ENCODE results near the gene FAM124A. TPM values are rescaled to one million over a fixed set of nuclear protein-coding genes. Genes with fewer than 3 reads are reported as not detected.

FAM124A gene
- total RNA-seq, 2 experiments from 2014 or later: 0.17 to 0.23 TPM

- Mint-ChIP-seq H3K27me3 (peaks cover 4% of the 10 kb centered on the region), H3K4me1 (peaks cover 6% of the 10 kb centered on the region), H3K9me3 (no peaks in the 10 kb centered on the region), H3K27ac (no peak overlapping the region), H3K36me3 (no peaks in the 10 kb centered on the region), H3K4me3 (no peak overlapping the region)
- DNase-seq (no peak), ATAC-seq (ENCODE audit: low read depth) (no peak)
- POLR2A ChIA-PET: no interaction called here
These were observed 35.0 kb downstream of the FAM124A start for GRCh38 chr13:51257187-51257586.

GRCh38 chr13:51258612-51259548 lies 36.7 kb downstream of the FAM124A start:
- peaks cover 5% of the 10 kb centered on the region for H3K27me3 Mint-ChIP-seq
- H3K4me3 Mint-ChIP-seq: no peak overlapping the region
- no peak for DNase-seq
- H3K36me3 Mint-ChIP-seq: no peaks in the 10 kb centered on the region
- ATAC-seq (ENCODE audit: low read depth): no peak
- no peaks in the 10 kb centered on the region for H3K4me1 Mint-ChIP-seq
- H3K9me3 Mint-ChIP-seq: no peaks in the 10 kb centered on the region
- no peak overlapping the region for H3K27ac Mint-ChIP-seq
- POLR2A ChIA-PET: no interaction called here

GRCh38 chr13:51260154-51260553 lies 38.0 kb downstream of the FAM124A start:
- POLR2A ChIA-PET: no interaction called here
- DNase-seq (no peak), ATAC-seq (ENCODE audit: low read depth) (no peak)

GRCh38 chr13:51261610-51262249 lies 39.5 kb downstream of the FAM124A start:
- peaks cover 3% of the 10 kb centered on the region for H3K27me3 Mint-ChIP-seq
- no peak overlapping the region for H3K4me3 Mint-ChIP-seq
- DNase-seq (no peak), ATAC-seq (ENCODE audit: low read depth) (no peak)
- no peaks in the 10 kb centered on the region for H3K9me3 Mint-ChIP-seq
- H3K27ac Mint-ChIP-seq: no peak overlapping the region
- no peaks in the 10 kb centered on the region for H3K36me3 Mint-ChIP-seq
- POLR2A ChIA-PET: no interaction called here
- H3K4me1 Mint-ChIP-seq: no peaks in the 10 kb centered on the region

More at GRCh38 chr13:51260154-51260553, 38.0 kb downstream of the FAM124A start:
- Mint-ChIP-seq H3K4me3 (no peak overlapping the region), H3K27ac (no peak overlapping the region), H3K36me3 (no peaks in the 10 kb centered on the region), H3K27me3 (peaks cover 5% of the 10 kb centered on the region), H3K9me3 (no peaks in the 10 kb centered on the region), H3K4me1 (no peaks in the 10 kb centered on the region)

GRCh38 chr13:51262501-51263211 lies 40.5 kb downstream of the FAM124A start:
- POLR2A ChIA-PET: no interaction called here
- Mint-ChIP-seq H3K27me3 (peaks cover 3% of the 10 kb centered on the region), H3K36me3 (no peaks in the 10 kb centered on the region), H3K27ac (no peak overlapping the region), H3K9me3 (no peaks in the 10 kb centered on the region), H3K4me1 (no peaks in the 10 kb centered on the region), H3K4me3 (no peak overlapping the region)
- DNase-seq: no peak
- ATAC-seq (ENCODE audit: low read depth): no peak

- DNase-seq: no peak
- ATAC-seq (ENCODE audit: low read depth): no peak
- POLR2A ChIA-PET: no interaction called here
- Mint-ChIP-seq H3K4me3 (no peak overlapping the region), H3K27ac (no peak overlapping the region), H3K27me3 (peaks cover 8% of the 10 kb centered on the region), H3K9me3 (no peaks in the 10 kb centered on the region), H3K36me3 (no peaks in the 10 kb centered on the region), H3K4me1 (peaks cover 1% of the 10 kb centered on the region)
These were observed 44.4 kb downstream of the FAM124A start for GRCh38 chr13:51266642-51267041.

- Mint-ChIP-seq H3K27me3 (peaks cover 5% of the 10 kb centered on the region), H3K9me3 (no peaks in the 10 kb centered on the region), H3K4me1 (peaks cover 3% of the 10 kb centered on the region), H3K36me3 (no peaks in the 10 kb centered on the region), H3K27ac (no peak overlapping the region), H3K4me3 (no peak overlapping the region)
- ATAC-seq (ENCODE audit: low read depth) (no peak), DNase-seq (no peak)
- POLR2A ChIA-PET: no interaction called here
These were observed 45.4 kb downstream of the FAM124A start for GRCh38 chr13:51267622-51268021.

GRCh38 chr13:51269039-51269438 lies 46.8 kb downstream of the FAM124A start:
- Mint-ChIP-seq H3K27ac (no peak overlapping the region), H3K9me3 (no peaks in the 10 kb centered on the region), H3K4me3 (no peak overlapping the region), H3K27me3 (peaks cover 12% of the 10 kb centered on the region), H3K36me3 (no peaks in the 10 kb centered on the region), H3K4me1 (peaks cover 3% of the 10 kb centered on the region)
- ATAC-seq (ENCODE audit: low read depth): no peak
- POLR2A ChIA-PET: no interaction called here
- DNase-seq: no peak

- ATAC-seq (ENCODE audit: low read depth) (no peak), DNase-seq (no peak)
- H3K27ac Mint-ChIP-seq: no peak overlapping the region
- peaks cover 12% of the 10 kb centered on the region for H3K27me3 Mint-ChIP-seq
- no peaks in the 10 kb centered on the region for H3K9me3 Mint-ChIP-seq
- POLR2A ChIA-PET: no interaction called here
- no peak overlapping the region for H3K4me3 Mint-ChIP-seq
- peaks cover 3% of the 10 kb centered on the region for H3K4me1 Mint-ChIP-seq
- H3K36me3 Mint-ChIP-seq: no peaks in the 10 kb centered on the region
These were observed 48.6 kb downstream of the FAM124A start for GRCh38 chr13:51270623-51271415.

GRCh38 chr13:51271528-51272085 lies 49.4 kb downstream of the FAM124A start:
- POLR2A ChIA-PET: no interaction called here
- Mint-ChIP-seq H3K36me3 (no peaks in the 10 kb centered on the region), H3K4me1 (peaks cover 3% of the 10 kb centered on the region), H3K27ac (no peak overlapping the region), H3K9me3 (no peaks in the 10 kb centered on the region), H3K27me3 (peaks cover 12% of the 10 kb centered on the region), H3K4me3 (no peak overlapping the region)
- DNase-seq (no peak), ATAC-seq (ENCODE audit: low read depth) (no peak)

GRCh38 chr13:51275101-51275500 lies 52.9 kb downstream of the FAM124A start:
- POLR2A ChIA-PET: no interaction called here
- H3K4me3 Mint-ChIP-seq: no peak overlapping the region
- H3K4me1 Mint-ChIP-seq: peaks cover 7% of the 10 kb centered on the region
- ATAC-seq (ENCODE audit: low read depth) (no peak), DNase-seq (no peak)
- no peak overlapping the region for H3K27ac Mint-ChIP-seq
- no peaks in the 10 kb centered on the region for H3K36me3 Mint-ChIP-seq
- H3K27me3 Mint-ChIP-seq: peaks cover 13% of the 10 kb centered on the region
- H3K9me3 Mint-ChIP-seq: no peaks in the 10 kb centered on the region

- Mint-ChIP-seq H3K4me3 (no peak overlapping the region), H3K4me1 (peaks cover 5% of the 10 kb centered on the region), H3K27me3 (peaks cover 10% of the 10 kb centered on the region), H3K36me3 (no peaks in the 10 kb centered on the region), H3K27ac (no peak overlapping the region), H3K9me3 (no peaks in the 10 kb centered on the region)
- POLR2A ChIA-PET: no interaction called here
- DNase-seq: no peak
- ATAC-seq (ENCODE audit: low read depth): no peak
These were observed 54.4 kb downstream of the FAM124A start for GRCh38 chr13:51276636-51277035.

- H3K27ac Mint-ChIP-seq: no peak overlapping the region
- peaks cover 10% of the 10 kb centered on the region for H3K27me3 Mint-ChIP-seq
- H3K36me3 Mint-ChIP-seq: no peaks in the 10 kb centered on the region
- ATAC-seq (ENCODE audit: low read depth) (no peak), DNase-seq (no peak)
- POLR2A ChIA-PET: no interaction called here
- H3K9me3 Mint-ChIP-seq: no peaks in the 10 kb centered on the region
- no peak overlapping the region for H3K4me3 Mint-ChIP-seq
- H3K4me1 Mint-ChIP-seq: peaks cover 4% of the 10 kb centered on the region
These were observed 55.7 kb downstream of the FAM124A start for GRCh38 chr13:51277928-51278327.

Measured in activated naive CD8-positive, alpha-beta T cell treated with anti-CD3 and anti-CD28 coated beads, Interleukin-2, amount 10 ng/mL, durations not matched to agents 7 days and 5 days (primary cell).